Left ventricle myocardium superior (tissue), 1 donor: ENCODE measurements around the gene SLCO4A1. TPM values are rescaled to one million over a fixed set of nuclear protein-coding genes. Genes with fewer than 3 reads are reported as not detected.

Experiments
- ATAC-seq: fragments of 200-7000 bp; cut with Tn5 transposase; one replicate; pipeline ENCODE4 v1.9.1; 2020; ENCODE audit warnings: mild to moderate bottlenecking, moderate library complexity
- DNase-seq: peaks from one replicate; pipeline ENCODE4 v3.0.0-alpha.2; 2020
- intact Hi-C: fragments of 100-400 bp; cut with micrococcal nuclease; formaldehyde crosslinking; loops from one replicate; pipeline ENCODE4 v1.11.0; 2022
- total RNA-seq: library from RNA; stranded (reverse); fragmentation: NEBNext Ultra II Directional; extraction: Animal tissue kit (Norgen Biotek cat#: 25700); gene quantifications from one replicate; pipeline ENCODE4 v1.2.1, GENCODE V29; 2021
- donor health status: DM: no; HTN: yes; CAD: no; lungs with severe emphysema.

Gene SLCO4A1
- total RNA-seq, 1 donor from 2014 or later = 9.4 TPM

GRCh38 chr20:62604796-62605195 is 37.5 kb upstream of the SLCO4A1 start:
- intact Hi-C loops = loop anchor here (10.0 kb wide), 1 partner anchor 180 kb away; the partner anchor contains the start of gene RBBP8NL
- DNase-seq = peak; percentile 22
- ATAC-seq = no peak

- ATAC-seq (no peak), DNase-seq (peak; percentile 8)
- intact Hi-C loops = loop anchor here (10.0 kb wide), 1 partner anchor 181 kb away; the partner anchor contains the start of gene RBBP8NL
Measured at GRCh38 chr20:62605236-62605943, 36.9 kb upstream of the SLCO4A1 start.

DNA sequence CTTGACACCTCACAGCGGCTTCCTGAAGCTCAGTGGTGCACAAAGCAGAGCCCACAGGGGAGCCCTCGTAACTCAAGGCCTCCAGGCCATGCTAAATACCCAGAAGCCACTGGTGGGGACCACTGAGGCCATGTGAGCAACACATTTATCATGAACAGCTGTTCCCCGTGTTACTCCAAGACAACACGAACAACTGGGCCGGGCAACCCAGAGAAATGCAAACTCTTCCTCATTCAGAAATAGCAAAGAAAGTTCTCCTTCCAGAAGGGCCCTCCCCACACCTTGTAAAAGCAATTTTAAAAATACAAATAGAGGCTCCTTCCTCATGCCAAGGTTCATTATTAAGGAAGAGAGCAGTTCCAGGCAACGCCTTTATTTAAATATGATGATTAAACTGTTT is 36.3 kb upstream of the SLCO4A1 start:
- intact Hi-C loops = loop anchor here (10.0 kb wide), 1 partner anchor 181 kb away; the partner anchor contains the start of gene RBBP8NL
- DNase-seq = peak; percentile 23
- ATAC-seq = no peak

DNA sequence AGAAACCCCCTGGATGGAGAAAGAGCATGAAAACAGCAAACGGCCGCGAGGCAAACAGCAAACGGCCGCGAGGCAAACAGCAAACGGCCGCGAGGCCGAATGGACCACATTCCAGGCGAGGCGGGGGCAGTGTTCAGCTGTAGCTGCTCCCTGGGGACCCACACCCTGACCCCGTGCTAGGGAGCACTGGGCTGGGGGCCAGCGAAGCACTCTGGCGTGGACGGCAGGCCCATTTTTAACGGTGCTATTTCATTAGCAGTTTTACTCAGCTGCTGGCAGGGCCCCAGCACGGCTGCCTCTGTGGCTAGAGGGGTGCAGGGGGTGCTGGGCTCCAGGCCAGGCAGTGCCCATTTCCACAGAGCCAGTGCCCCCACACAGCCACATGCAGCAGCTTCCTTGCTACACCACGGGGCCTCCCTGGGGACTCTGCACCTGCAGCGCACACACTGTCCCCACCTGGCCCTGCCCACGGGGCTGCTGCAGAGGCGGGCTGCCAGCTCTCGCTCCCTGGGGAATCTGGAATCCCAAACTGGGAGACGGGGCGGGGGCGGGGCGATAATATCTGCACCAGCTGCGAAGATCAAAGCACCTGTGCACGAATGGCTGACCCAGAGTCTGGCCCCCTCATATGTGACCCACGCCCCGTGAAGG is 35.6 kb upstream of the SLCO4A1 start:
- DNase-seq (peak; percentile 82), ATAC-seq (peak; percentile 42)
- intact Hi-C loops = loop anchor here (10.0 kb wide), 1 partner anchor 182 kb away; the partner anchor contains the start of gene RBBP8NL

DNA sequence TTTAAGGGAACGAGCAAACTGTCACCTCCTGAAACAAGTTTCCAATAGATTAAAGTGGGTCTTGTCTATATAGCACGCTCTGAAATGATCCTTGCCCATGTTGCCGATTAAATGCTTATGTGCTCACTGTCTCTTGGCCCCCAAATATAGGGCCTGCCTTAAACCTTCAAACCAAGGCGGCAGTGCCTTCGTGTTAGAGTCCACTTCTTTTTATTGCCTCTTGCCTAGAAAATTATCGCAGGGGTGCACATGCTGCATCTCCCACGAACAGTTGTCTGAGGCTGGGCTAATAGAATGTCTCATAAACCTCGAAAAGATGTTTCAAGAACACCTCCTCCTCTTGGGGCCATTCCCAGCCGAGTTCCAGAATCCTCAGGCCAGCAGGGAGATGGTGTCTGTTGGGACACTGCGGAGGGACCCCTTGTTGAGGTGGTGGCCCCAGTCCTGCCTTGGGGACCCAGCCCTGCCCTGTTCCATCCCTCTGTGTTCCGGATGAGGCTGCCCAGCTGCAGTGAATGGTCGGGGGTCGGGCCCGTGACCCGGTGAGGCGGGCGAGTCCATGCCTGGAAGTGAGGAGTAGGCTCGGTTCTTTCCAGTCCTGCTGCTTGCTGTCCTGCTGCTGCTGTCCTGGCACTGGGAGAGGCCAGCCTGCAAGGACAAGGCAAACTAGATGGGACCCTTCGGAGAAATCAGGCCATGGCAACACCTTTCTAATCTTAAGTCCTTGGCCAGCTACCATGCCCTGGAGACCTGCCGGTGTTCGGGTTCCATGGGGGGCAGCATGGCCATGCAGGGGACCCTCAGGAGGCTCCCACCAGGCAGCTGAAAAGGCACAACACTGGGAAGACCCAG is 34.7 kb upstream of the SLCO4A1 start:
- intact Hi-C loops = loop anchor here (10.0 kb wide), 1 partner anchor 183 kb away; the partner anchor contains the start of gene RBBP8NL
- ATAC-seq (no peak), DNase-seq (peak; percentile 10)

- intact Hi-C loops = loop anchor here (10.0 kb wide), 1 partner anchor 183 kb away; the partner anchor contains the start of gene RBBP8NL
- peak; percentile 20 for DNase-seq
- ATAC-seq = no peak
Measured at GRCh38 chr20:62608218-62608565, 34.1 kb upstream of the SLCO4A1 start.

GRCh38 chr20:62609279-62609720 is 33.0 kb upstream of the SLCO4A1 start:
- intact Hi-C loops = loop anchor here (10.0 kb wide), 1 partner anchor 184 kb away; the partner anchor contains the start of gene RBBP8NL
- DNase-seq = no peak
- no peak for ATAC-seq

DNA sequence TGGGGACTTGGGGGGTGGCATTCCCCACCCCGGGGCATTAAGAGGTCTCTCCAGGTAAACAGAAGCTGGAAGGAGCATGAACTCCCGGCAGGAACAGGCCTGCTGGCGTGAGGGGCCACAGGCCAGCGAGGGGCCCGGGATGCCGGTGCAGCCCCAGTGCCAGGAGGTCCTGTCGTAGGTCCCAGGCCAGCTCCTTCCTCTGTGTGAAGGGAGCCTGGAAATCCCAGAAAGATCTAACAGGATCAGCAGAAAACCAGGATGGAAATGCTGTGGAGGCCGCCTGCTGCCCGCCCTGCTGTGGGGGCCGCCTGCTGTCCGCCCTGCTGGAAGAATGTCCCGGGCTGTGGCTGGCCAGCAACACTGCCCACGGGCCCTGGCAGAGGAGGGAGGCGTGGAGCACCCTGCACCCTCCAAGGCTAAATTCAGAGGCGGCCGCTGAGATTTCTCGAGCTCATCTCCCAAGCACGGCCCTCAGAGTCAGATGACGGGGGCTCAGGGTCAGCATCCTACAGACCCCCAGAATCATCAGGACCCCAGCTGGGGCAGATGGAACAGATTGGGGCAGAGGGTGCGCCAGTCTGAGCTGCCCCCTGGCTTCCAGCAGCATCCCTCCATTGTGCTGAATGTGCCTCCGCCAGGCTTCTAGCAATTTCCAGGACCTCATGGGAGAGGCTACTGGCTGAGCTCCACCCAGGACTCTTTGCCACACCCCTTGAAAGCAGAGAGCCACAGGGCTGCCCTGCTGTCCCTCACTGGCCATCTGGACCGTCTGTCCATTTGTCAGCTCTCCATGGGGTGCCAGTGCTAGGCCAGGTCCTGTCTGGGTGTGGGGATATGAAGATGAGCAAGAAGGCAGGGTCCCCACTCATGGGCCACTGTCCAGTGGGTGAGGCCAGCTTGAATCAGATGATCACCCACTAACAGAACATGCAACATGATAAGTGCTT is 32.2 kb upstream of the SLCO4A1 start:
- peak; percentile 4 for DNase-seq
- no peak for ATAC-seq
- intact Hi-C loops = loop anchor here (10.0 kb wide), 1 partner anchor 185 kb away; the partner anchor contains the start of gene RBBP8NL

DNA sequence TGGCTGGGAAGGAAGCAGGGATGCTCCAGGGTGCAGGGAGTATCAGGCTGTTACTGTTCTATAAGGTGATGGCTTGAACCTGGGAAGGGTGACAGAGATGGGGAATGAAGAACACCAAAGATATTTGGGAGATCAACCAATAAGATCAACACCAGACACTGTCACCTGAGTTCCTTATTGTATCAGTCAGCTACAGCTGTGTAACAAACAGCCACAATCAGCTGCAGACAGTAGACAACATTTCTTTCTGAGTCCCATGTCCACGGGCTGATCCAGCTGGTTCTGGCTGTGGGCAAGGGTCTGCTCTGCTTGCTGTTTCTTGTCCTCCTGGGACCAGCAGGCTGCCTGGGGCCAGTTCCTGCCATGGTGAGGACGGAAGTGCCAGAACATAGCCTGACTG is 31.3 kb upstream of the SLCO4A1 start:
- intact Hi-C loops = no loop called here
- ATAC-seq (no peak), DNase-seq (no peak)

- DNase-seq (no peak), ATAC-seq (no peak)
Measured at GRCh38 chr20:62611819-62612218, 30.5 kb upstream of the SLCO4A1 start.

DNA sequence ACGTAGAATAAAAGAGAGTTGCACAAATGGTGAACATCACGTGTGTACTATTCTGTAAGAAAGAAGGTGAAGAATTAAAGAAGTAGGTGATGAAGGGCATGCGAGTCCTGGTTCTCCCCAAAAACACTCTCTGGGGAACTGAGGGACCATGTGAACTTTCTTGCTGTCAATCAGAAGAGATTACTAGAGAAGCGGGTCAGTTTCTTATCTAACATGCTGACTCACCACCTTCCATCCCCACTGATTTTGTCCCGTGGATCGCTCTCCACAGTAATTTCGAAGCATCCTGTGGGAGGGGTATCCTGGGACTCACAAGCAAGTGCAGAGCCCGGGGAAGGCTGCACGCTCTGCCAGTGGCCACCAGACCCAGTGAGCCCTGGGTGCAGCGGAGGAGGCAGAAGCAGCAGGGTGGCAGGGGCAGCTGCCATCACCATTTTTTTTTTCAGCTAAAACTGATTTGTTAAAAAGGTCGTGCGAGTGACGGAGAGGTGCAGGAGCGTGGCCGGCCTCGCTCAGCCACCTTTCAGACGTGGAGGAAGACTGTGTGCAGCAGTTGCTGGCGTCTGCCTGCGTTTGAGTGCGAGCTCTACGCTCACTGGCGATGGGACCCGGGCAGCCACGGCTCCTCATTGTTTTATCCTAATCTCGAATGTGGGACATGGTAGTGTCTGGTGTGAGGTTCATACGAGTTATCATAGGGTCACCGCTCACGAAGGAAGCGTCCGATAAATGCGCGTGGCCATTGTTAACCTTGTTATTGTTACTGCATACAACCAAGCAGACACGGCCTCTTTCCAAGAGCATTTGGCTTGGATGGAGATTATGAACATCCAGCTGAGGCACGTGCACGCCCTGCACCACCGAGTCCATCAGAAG is 28.0 kb upstream of the SLCO4A1 start:
- DNase-seq (no peak), ATAC-seq (no peak)
- intact Hi-C loops = no loop called here

More at GRCh38 chr20:62611819-62612218, 30.5 kb upstream of the SLCO4A1 start:
- intact Hi-C loops = no loop called here

- intact Hi-C loops = no loop called here
- ATAC-seq (no peak), DNase-seq (no peak)
Measured at GRCh38 chr20:62614961-62615680, 27.2 kb upstream of the SLCO4A1 start.

GRCh38 chr20:62615750-62616251 is 26.5 kb upstream of the SLCO4A1 start:
- ATAC-seq = no peak
- intact Hi-C loops = no loop called here

DNA sequence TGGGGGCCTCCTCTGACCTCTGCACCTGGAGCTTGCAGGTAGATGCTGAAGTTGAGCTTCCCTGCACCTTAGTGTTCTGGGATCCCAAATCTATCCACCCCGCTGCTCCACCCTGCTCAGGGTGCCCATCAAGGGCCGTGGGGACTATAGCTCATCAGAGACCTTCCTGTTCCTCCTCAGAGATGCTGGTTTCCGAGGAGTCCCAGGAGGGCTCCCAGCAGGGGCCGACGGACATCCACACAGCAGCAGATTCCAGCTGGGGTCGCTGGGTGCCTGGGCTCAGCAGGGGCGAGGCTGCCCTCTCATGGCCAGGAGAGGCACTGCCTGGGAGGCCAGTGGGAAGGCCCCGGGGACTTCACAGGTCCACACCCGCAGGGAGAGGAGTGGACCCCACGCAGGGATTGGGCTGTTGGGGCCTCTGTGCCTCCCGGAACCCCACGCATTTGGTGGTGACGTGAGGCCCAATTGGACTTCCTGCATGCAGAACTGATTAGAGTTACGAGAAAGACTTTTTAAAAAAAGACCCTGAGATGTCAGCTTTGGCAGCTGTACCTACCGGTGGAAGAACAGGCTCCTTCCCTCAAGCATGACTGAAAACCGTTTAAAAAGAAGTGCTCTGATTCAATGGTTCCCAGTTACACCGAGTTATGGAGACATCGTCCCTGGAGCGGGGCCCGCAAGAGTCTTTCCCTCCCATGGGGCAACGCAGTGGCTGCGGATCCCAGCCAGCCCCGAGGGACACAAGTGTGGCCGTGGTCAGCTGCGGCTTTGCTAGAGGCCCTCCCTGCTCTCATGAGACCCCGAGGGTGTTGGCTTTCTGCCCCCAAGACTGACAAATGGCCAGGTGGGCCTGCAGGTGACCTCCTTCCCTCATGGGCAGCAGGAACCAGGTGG is 25.3 kb upstream of the SLCO4A1 start:
- DNase-seq (peak; percentile 84), ATAC-seq (peak; percentile 85)
- intact Hi-C loops = no loop called here

More at GRCh38 chr20:62615750-62616251, 26.5 kb upstream of the SLCO4A1 start:
- no peak for DNase-seq

DNA sequence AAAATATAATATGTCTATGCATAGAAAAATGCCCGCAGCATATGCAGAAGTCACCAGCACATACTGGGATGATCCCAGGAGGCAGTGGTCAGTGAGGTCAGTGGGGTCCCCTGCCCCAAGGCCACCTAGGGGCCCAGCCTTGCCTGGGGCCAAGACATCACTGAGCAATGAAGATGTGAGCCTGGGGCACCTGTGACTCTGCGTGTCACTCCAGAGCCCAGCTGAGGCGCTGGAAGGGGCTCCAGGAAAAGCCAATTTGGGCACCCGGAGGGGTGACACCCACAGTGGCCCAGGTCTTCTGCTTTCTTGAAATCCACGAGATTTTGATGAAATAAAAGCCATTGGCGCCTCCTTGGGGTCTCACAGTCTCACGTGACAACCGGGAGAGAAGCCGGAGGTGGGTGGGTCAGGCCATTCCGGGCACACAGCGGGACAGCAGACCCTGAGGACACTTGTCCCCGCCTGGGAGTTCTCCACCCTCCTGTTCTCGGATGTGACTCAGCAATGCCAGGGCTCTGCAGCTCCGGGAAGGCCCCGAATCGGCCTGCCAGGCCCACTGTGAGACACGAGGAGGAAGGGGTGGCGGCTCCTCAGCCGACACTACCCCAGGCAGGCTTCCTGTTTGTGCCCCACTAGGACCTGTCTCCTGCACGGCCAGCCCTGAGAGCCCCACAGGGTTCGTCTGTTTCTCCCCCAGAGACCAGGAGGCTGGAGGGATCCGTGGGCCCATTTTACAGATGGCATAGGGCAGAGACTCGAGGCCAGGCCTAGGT is 24.4 kb upstream of the SLCO4A1 start:
- peak; percentile 78 for ATAC-seq
- peak; percentile 78 for DNase-seq
- intact Hi-C loops = no loop called here
